ENCODE measurements around the gene PRKCH. TPM values are rescaled to one million over a fixed set of nuclear protein-coding genes. Genes with fewer than 3 reads are reported as not detected.

Gene PRKCH
- total RNA-seq, 4 donors from 2014 or later = 17.9 to 28.7 (median 25.0) TPM

DNA sequence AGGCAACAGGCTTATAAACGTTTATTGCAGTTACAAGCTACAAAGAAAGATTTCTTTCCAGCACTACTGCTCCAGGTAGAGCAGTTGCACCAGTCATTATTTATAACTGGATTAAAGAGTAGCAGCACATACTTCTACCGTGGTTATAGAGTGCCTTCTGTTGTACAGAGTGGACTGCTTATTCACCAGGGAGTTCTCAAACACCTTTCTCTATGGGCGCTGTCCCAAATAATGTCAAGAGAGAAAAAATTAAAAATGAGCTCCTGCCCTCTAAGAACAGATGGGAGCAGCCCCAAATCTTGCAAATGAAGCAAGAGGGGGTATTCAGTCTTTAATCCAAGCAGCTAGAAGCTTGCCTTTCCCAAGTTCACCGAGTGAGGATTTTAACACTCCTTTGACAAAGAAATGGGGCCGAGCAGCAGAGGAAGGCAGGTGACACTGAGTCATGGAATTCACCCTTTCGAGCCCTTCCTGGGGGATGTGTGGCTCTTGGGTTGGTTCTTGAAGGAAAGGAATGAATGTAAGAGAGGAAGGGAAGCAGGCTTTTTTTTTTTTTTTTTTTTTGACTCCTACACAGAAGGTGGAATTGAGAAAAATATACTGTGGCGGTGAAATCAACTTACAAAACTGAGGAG lies 181.2 kb downstream of the PRKCH start:
- peak overlapping the region in 3 of 4 donors; percentile 18 to 65 (median 63) for H3K27ac ChIP-seq
- TF ChIP-seq, protein P1, sequence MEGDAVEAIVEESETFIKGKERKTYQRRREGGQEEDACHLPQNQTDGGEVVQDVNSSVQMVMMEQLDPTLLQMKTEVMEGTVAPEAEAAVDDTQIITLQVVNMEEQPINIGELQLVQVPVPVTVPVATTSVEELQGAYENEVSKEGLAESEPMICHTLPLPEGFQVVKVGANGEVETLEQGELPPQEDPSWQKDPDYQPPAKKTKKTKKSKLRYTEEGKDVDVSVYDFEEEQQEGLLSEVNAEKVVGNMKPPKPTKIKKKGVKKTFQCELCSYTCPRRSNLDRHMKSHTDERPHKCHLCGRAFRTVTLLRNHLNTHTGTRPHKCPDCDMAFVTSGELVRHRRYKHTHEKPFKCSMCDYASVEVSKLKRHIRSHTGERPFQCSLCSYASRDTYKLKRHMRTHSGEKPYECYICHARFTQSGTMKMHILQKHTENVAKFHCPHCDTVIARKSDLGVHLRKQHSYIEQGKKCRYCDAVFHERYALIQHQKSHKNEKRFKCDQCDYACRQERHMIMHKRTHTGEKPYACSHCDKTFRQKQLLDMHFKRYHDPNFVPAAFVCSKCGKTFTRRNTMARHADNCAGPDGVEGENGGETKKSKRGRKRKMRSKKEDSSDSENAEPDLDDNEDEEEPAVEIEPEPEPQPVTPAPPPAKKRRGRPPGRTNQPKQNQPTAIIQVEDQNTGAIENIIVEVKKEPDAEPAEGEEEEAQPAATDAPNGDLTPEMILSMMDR (IDR thresholded peaks at IDR 0.05) = no peak
- TF ChIP-seq POLR2AphosphoS5 (IDR thresholded peaks at IDR 0.05) = no peak
- TF ChIP-seq EP300 (IDR thresholded peaks at IDR 0.05) = no peak
- no peak for TF ChIP-seq POLR2A (IDR thresholded peaks at IDR 0.05)
- WGBS, 2 donors (ENCODE audit: low coverage in 1 of 2) = 53 to 59% methylated on average over 4 to 6 of the region's 7 CpGs

DNA sequence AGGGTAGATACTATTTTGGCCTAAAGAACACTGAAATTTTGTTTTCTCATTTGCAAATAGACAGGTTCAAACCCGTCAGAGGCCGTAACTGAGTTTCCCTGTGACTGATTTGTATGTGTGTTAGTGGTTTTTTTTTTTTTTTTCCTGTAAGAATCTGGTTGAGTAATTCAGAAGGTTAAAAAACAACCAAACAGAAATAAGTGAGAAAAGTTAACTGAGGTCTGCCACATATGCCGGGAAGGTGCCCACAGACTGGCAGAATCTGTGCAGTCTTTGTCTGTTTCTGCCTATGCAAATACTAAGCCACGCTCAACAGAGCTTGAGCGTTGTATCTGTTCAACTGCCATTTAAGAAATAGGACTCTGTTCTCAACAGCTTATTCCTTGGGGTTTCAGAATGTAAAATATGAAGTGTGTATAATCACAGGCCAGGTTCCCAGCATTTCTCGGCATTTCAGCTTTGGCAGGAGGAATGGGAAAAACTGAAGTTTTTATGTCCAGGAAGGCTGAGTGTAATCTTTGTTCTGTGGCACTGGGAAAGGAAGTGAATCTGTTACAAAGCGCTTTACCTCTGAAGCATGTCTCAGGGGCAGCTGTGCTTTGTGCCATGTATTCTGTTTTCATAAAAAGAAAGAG lies 181.9 kb downstream of the PRKCH start:
- no peaks in the 10 kb centered on the region for H3K27me3 ChIP-seq
- peak; percentile 25 for ATAC-seq
- peak overlapping the region; percentile 18 to 65 (median 54) for H3K27ac ChIP-seq
- peaks cover 5 to 32% (median 5%) of the 10 kb centered on the region in 3 donors for H3K4me1 ChIP-seq
- peak; percentile 62 for TF ChIP-seq POLR2AphosphoS5 (IDR thresholded peaks at IDR 0.05)
- TF ChIP-seq, protein P1 (IDR thresholded peaks at IDR 0.05) = no peak
- no peak for TF ChIP-seq EP300 (IDR thresholded peaks at IDR 0.05)
- 54 to 56% methylated on average over 6 to 7 of the region's 7 CpGs for WGBS, 2 donors (ENCODE audit: low coverage in 1 of 2)
- H3K9me3 ChIP-seq = no peaks in the 10 kb centered on the region
- no peak overlapping the region for H3K4me3 ChIP-seq
- H3K36me3 ChIP-seq = no peaks in the 10 kb centered on the region

More for the DNA sequence above, 181.2 kb downstream of the PRKCH start:
- Histone ChIP-seq H3K9me3 (no peaks in the 10 kb centered on the region), H3K27me3 (no peaks in the 10 kb centered on the region), H3K36me3 (no peaks in the 10 kb centered on the region), H3K4me1 (peaks cover 5 to 34% (median 5%) of the 10 kb centered on the region in 3 donors), H3K4me3 (no peak overlapping the region)
- ATAC-seq = no peak

DNA sequence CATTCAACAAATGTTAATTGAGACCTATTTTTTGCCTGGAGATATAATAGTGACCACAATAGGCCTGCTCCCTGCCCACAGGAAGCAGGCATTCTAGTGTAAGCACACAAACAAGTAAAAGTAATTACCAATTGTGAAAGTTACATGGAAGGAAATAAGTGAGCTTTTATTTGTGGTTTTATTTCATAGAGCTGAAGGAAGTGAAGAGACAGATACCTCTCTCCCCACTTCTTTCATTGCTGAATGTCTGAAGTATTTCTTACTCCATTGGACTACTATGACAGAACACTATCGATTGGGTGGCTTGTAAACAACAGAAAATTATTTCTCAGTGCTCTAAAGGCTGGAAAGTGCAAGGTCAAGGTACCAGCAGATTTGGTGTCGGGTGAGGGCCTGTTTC lies 183.5 kb downstream of the PRKCH start:
- H3K27ac ChIP-seq = no peak overlapping the region
- H3K36me3 ChIP-seq = no peaks in the 10 kb centered on the region
- no peak for ATAC-seq
- no peaks in the 10 kb centered on the region for H3K27me3 ChIP-seq
- peaks cover 0 to 21% (median 5%) of the 10 kb centered on the region in 3 donors for H3K4me1 ChIP-seq
- no peak overlapping the region for H3K4me3 ChIP-seq
- TF ChIP-seq POLR2A (IDR thresholded peaks at IDR 0.05) (no peak), EP300 (IDR thresholded peaks at IDR 0.05) (no peak), POLR2AphosphoS5 (IDR thresholded peaks at IDR 0.05) (no peak)
- TF ChIP-seq, protein P1 (IDR thresholded peaks at IDR 0.05) = no peak
- WGBS, 2 donors (ENCODE audit: low coverage in 1 of 2) = 96 to 100% methylated on average over 1 to 2 of the region's 2 CpGs
- H3K9me3 ChIP-seq = no peaks in the 10 kb centered on the region

DNA sequence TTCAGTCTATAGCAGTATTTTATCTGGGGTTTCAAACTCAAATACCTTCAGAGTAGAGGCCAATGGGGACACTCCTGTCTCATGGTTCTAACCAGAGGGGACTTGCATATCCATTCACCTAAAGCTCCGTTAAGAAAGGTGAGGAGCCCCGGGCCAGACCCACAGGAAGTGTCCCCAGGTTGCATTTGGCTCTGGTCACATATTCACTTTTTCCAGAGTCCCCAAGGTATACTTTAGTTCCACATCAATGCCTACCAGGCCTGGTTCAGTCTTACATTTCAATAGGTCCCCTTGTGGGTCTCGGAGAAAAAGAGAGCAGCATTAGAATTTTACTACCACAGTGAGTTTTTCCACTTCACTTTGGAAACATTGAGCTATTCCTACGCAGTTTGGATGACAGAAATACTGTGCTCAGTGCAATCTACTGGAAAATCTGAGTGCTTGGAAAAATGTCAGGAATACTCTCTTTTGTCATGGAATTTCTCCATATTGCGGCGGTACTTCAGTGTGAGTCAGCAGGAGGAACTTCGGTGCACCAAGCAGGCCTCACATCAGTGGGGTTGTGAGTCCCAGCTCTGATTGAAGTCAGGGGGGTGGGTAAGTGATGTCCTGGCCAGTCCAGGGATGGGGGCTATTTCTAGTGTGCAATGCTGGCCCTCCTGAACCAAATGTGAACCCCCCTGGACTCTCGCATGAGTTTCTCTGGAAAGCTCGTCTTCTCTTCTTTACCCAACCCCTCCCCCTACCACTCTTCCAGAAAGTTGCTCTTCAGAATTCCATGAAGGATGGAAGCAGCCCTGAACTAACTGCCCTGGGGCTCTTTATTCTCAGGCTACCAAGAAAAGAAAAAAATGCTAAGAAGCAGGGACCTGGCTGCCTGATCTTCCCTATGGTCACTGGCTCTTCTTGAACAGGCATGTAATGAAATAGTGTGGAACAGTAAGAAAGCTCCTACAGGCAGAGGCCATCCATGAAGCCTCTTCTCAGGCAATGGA lies 184.7 kb downstream of the PRKCH start:
- Histone ChIP-seq H3K27ac (no peak overlapping the region), H3K9me3 (no peaks in the 10 kb centered on the region), H3K36me3 (no peaks in the 10 kb centered on the region), H3K4me1 (peaks cover 0 to 25% (median 5%) of the 10 kb centered on the region in 3 donors), H3K4me3 (no peak overlapping the region), H3K27me3 (no peaks in the 10 kb centered on the region)
- ATAC-seq = peak; percentile 50
- 68 to 88% methylated on average over 4 to 6 of the region's 9 CpGs for WGBS, 2 donors (ENCODE audit: low coverage in 1 of 2)
- TF ChIP-seq POLR2AphosphoS5 (IDR thresholded peaks at IDR 0.05) = peak; percentile 26
- TF ChIP-seq EP300 (IDR thresholded peaks at IDR 0.05) = no peak

DNA sequence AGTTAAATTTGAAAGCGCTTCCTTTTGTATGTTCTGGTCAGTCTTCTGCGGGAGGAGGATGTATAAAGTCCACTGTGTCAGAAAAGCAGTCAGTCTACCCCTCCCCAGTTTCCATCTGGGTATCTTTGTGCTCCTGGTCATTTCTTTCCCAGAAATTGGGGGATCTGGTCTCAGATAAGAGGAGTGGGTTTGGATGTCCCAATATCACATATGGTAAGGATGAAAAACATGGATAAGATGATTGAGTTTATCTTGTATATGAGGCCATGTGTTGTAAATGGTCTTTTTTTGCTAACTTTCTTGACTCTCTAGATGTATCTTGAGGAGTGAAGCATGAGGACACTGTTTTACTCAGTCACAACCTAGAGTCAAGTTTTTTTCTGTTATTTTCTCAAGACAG lies 187.1 kb downstream of the PRKCH start:
- ATAC-seq = no peak
- Histone ChIP-seq H3K9me3 (no peaks in the 10 kb centered on the region), H3K4me1 (peaks cover 0 to 28% (median 0%) of the 10 kb centered on the region in 3 donors), H3K4me3 (no peak overlapping the region), H3K27me3 (no peaks in the 10 kb centered on the region), H3K27ac (no peak overlapping the region), H3K36me3 (no peaks in the 10 kb centered on the region)
- WGBS, 2 donors (ENCODE audit: low coverage in 1 of 2) = 47 to 50% methylated on average over 2 of the region's 2 CpGs
- TF ChIP-seq POLR2AphosphoS5 (IDR thresholded peaks at IDR 0.05) (no peak), POLR2A (IDR thresholded peaks at IDR 0.05) (no peak), EP300 (IDR thresholded peaks at IDR 0.05) (no peak)
- TF ChIP-seq, protein P1 (IDR thresholded peaks at IDR 0.05) = no peak
